OCI-M1 (cell line): ENCODE data around the gene HKDC1.
"Not testable (repeated sequence)": the region's sequence is repeated elsewhere in the genome, so short reads cannot be mapped to it uniquely, and the experiment has no call there.

Source experiments
- DNase-seq: peaks from one replicate; lab custom pipeline; 2025; lab: John Stamatoyannopoulos, UW

HKDC1 gene, protein sequence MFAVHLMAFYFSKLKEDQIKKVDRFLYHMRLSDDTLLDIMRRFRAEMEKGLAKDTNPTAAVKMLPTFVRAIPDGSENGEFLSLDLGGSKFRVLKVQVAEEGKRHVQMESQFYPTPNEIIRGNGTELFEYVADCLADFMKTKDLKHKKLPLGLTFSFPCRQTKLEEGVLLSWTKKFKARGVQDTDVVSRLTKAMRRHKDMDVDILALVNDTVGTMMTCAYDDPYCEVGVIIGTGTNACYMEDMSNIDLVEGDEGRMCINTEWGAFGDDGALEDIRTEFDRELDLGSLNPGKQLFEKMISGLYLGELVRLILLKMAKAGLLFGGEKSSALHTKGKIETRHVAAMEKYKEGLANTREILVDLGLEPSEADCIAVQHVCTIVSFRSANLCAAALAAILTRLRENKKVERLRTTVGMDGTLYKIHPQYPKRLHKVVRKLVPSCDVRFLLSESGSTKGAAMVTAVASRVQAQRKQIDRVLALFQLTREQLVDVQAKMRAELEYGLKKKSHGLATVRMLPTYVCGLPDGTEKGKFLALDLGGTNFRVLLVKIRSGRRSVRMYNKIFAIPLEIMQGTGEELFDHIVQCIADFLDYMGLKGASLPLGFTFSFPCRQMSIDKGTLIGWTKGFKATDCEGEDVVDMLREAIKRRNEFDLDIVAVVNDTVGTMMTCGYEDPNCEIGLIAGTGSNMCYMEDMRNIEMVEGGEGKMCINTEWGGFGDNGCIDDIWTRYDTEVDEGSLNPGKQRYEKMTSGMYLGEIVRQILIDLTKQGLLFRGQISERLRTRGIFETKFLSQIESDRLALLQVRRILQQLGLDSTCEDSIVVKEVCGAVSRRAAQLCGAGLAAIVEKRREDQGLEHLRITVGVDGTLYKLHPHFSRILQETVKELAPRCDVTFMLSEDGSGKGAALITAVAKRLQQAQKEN

DNA sequence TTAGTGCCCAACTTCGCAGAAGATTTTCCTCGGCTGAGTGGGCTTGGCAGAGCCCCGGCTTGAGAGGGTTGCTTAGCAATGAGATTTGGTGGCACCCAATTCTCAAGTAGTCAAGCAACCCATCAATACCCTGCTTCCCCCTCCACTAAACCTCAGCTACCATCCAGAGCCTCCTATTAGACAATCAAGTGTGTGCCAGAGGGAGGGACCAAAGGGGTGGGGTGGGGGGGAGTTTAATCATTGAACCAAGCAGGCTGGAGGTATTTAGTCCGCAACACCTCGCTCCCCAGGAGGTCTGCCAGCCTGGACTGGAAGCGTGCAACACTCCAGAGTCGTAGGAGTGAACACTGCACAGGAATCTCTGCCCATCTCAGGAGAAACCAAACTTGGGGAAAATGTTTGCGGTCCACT is at the start of gene HKDC1:
HKDC1 (plus strand) TSS at position 292 of the 411 bp plus-strand sequence; CDS start at position 396, 104 bp downstream.
- no peak for DNase-seq

DNA sequence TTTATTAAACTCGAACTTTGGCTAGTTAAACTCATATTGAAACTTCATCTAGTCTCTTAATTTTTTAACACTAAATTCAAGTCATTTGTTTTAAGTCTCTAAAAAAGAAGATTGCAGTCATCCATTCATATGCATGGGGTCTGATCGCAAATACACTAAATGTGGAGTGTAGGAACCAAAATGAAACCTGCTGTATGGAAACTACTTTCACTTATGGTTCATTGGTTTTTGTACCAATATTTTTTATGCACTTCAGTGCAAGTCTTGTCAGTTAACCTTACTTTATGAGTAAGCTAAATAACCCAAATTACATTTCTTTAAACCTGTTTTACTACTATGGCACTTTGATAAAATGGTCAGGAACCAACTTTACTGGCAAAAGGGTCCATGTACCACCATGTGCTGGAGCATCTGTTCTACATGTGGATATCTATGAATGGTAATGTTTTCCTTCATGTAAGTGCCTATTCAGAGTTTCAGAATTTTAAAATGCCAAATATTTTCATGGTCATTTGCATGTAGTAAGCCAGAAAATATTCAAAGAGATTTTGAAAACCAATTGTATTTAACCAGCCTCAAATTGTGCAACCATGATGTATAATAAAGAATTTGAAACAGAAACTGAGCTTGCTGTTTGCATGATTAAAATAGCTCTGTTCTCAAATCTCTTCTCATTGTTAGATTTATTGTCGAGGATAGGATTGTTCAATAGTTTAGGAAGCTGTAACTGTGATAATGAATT is 47.7 kb upstream of the HKDC1 start:
- DNase-seq: no peak

DNA sequence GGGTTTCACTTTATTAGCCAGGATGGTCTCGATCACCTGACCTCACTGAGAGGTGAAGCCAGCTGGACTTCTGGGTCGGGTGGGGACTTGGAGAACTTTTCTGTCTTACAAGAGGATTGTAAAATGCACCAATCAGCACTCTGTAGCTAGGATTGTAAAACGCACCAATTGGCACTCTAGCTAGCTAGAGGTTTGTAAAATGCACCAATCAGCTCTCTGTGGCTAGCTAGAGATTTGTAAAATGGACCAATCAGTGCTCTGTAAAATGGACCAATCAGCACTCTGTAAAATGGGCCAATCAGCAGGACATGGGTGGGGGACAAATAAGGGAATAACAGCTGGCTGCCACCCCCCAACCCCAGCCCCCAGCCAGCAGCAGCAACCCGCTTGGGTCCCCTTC is 44.8 kb upstream of the HKDC1 start:
- DNase-seq: not testable (repeated sequence)

DNA sequence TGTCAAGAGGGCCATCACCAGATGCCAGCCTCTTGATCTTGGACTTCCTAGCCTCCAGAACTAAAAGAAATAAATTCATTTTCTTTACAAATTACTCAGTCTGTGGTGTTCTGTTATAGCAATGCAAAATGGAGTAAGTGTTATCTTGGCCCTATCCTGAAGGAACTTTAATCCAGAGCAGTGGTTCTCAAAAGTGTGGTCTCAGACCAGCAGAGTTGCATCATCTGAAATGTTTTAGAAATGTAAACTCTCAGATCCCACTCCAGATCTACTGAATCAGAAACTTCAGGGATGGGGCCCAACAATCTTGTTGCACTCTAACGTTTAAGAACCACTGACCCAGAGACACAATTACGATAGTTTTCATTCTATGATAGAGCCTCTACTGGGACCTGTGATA is 43.3 kb upstream of the HKDC1 start:
- peak; percentile 30 for DNase-seq

DNA sequence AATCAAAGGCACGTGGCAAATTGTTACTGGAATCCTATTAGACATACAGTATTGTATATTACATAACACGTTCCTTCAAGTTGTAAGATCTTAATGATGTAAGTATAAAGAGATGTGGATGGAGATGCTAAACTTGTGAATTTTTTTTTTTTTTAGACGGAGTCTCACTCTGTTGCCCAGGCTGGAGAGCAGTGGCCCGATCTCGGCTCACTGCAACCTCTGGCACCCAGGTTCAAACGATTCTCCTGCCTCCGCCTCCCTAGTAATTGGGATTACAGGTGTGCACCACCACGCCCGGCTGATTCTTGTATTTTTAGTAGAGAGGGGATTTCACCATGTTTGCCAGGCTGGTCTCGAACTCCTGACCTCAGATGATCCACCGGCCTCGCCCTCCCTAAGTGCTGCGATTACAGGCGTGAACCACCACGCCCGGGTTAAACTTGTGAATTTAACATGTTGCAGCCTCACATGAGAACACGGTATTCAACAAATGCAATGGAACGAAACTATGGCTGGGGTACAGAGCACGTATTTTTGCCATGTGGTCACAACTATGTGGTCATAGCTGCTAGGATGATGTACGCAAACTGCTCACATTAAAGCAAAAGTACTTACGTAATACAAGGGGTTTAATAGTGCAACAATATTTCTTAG is 40.9 kb upstream of the HKDC1 start:
- no peak for DNase-seq

DNA sequence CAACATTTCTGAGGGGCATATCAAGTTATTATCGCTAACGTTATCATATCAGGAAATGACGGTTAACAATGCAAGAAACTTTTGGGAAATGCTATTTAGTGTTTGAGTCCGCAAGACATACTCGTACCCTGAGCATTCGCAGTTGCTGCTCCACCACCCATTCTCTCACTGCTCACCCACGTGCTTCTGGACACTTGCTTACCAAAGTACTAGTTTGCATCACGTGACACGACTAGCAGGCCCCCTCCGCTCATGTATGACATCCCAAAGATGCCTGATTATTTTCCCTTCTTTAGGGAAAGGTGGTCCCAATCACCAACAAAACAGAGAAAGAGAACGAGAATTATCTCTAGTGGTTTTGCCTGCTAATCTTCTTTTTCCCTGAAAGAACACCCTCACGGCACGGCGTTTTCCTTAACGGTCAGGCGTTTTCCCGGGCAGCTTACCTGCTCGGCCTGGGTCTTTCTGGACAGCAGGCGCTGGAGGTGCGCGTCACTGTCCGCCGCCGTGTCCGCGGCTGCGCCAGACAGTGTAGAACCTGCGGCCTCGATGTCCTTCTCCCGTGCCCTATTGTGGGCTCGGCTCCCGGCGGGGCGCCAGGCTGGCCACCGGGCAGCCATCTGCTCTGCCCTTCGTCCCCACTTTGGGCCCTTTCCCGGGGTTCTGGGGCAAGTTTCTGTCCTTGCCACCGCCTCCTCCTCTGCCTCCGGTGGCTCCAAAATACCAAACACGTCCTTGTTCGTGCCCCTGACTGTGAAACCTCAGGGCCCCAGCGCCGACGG is 40.2 kb upstream of the HKDC1 start, which contains the start of gene SUPV3L1:
SUPV3L1 (plus strand) TSS at position 492 of the 782 bp plus-strand sequence; CDS start at position 550, 58 bp downstream.
- DNase-seq: peak; percentile 98

DNA sequence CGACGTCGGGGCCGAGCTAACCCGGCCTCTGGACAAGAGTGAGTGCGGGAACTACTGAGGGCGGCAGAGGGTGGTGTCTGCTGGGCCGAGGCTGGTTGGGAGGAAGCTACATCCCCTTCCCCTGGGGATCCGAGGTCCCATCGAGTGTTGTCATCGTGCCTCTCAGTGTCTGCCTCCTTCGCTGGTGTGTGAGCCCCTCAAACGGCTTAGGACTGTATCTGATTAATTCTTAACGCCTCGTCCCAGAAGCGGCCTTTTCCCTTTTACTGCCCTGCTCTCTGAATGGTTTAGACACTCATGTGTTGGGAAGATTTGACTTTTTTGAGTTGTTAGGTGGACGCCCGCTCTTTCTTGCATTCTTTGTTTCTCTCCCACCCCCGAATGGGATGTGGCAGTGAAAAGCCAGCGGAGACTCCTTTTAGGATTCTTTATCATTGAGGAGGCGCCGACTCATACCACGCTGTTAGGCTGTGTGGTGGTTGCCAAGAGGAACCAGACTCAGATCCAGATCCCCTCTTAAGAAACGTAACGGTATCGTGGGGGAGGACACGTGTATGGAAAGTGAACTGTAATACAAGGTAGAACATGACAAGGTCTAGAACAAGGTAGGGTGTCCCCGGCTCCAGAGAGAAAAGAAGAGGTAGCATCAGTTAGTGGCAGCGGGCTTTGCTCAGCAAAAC is 39.5 kb upstream of the HKDC1 start:
- peak; percentile 63 for DNase-seq

DNA sequence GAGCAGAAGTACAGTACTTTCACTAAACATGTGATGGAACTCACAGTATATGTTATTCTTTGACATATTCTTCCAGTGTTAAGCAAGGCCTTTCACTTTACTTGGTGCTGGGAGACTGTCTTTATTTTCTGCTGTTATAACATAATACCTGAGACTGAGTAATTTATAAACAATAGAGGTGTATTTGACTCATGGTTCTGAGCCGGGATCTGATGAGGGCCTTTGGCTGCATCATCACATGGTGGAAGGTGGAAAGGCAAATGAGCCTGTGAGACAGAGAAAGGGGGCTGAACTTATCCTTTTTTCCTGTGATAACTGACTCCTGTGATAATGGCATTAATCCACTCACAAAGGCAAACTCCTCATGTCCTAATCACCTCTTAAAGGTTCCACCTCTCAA is 38.7 kb upstream of the HKDC1 start:
- no peak for DNase-seq

DNA sequence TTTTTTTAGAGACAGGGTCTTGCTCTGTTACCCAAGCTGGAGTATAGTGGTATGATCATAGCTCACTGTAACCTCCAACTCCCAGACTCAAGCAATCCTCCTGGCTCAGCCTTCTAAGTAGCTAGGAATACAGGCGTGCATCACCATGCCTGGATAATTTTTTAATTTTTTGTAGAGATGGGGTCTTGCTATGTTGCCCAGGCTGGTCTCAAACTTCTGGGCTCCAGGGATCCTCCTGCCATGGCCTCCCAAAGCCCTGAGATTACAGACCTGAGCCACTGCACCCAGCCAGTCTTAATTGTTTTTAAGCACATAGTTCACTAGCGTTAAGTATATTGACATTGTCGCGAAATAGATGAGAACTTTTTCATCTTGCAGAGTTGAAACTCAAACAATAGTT is 38.1 kb upstream of the HKDC1 start:
- DNase-seq: no peak

DNA sequence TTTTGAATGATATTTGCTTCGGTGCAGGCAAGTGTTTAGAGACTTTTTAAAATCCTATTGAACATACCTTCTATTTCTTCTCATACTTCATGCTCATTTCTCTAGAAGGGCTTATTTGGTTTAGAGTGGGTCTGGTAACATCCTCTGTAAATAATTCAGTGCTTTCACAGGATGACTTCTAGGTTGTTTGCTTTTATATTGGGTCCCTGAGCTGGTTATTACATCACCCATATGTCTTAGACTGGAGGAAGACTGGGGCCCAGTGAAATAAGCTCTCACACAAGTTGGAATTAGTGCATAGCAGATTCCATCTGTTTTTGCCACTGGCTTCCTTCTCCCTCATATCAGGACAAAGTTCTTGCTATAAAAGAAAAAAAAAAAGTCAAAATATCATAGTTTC is 33.6 kb upstream of the HKDC1 start:
- no peak for DNase-seq

DNA sequence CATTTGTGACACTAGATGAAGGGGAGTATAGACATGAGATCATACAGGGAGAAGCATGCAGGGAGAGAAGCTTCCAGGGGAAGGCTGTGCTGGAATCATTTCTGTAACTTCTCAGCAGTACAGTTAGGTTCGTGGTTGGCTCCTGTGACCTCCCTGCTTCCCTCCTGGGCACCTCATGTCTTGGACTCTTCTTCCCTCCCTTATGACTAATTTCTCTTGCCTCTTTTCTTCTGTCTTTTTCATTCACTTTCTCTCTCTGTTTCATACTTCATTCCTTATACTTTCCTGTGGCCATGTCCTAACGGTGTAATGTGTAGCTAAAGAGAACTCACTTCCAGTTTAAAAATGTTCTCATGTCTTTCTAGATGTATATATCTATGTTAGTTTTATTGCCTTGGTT is 19.1 kb upstream of the HKDC1 start:
- no peak for DNase-seq

DNA sequence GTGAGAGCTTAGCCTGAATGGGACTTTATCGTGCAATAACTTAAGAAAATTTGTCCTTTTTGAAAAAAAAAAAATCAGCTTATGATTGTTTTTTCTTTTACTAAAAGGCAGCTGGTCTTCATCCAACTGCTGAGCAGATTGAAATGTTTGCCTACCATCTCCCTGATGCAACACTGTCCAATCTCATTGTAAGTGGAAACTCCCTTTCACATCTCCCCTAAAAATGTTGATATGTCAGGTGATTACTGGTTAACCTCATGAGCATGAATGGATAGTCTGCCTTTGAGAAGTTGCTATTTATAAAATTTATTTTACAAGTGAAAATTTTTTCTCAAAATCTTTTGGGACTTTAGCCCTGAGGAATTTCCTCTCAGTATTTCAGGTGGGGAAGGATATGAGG is 17.8 kb upstream of the HKDC1 start:
- DNase-seq: peak; percentile 49

DNA sequence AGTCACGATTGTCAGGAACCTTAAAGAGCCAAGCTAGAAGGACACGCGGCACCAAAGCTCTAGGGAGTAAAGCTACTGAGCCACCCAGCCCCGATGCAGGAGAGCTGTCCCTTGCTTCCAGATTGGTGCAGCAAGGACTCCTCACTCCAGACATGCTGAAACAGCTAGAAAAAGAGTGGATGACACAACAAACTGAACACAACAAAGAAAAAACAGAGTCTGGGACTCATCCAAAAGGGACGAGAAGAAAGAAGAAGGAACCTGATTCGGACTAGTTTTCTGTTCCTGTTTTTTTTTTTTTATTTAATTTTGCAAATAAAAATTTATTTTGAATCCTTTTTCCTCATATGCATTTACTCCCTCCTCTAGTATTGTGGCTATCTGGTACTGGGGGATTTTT is 11.4 kb upstream of the HKDC1 start:
- DNase-seq: no peak

DNA sequence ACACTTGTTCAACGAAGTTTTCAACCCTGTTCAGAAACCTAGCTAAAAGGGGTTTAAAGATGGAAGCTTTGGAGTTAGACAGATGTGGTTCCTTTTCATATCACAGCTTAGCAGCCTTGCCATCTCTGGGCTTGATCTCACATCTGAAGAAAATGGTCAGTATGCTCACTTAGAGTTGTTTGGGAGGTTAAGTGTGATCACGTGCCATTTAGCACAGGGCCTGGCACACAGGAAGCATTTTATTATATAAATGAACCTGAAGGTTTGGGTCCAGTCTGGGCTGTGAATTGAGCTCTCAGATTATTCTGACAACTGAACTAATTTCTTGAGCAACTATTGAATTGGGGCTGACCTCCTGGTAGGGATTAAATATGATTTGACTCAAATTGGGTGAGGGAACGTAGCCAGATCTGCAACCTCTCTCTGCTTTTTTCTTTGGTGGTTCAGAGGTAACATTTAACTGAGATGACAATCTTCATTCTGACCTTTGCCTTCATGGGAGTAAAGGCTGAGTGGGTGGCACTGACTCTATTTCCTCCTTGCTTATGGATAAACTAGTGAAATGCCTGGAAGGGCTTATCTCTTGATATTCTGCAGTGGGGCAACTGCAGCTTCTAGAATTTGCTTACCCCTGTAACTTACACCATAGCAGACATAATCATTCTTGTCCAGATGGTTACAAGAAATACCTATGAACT is 10.2 kb upstream of the HKDC1 start:
- peak; percentile 35 for DNase-seq

DNA sequence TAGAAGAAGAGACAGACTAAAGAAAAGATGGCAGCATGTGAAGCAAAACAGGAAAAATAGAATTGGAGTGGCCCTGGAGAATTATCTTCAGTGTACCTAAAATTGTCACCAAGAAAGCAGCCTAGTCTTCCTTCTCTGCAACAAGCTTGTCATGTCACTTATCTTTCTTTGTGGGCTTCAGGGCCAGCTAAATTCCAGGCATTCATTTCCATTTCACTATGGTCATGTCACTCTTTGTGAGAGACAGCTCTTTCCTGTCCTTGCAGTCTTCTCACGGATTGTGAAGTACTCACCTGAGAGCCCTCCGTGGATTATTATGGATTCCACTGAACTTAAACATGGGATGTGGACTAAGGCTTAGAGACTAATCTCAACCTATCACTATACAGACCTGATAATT is 9.0 kb upstream of the HKDC1 start:
- DNase-seq: peak; percentile 51

DNA sequence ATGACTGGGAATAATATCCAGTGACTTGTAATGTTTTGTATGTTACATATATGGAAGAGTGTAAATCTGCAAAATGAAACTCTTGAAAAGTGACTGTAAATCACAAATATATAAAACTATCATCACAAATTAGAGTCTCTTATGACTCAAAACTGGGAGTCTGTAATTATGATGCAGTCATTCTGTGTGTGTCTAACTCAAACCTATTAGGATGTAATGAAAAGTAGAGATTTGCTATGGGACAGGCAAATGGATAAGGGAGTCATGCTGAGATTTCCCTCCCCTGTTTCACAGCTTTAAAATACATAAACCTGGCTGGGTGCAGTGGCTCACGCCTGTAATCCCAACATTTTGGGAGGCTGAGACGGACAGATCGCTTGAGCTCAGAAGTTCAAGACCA is 8.6 kb upstream of the HKDC1 start:
- no peak for DNase-seq

DNA sequence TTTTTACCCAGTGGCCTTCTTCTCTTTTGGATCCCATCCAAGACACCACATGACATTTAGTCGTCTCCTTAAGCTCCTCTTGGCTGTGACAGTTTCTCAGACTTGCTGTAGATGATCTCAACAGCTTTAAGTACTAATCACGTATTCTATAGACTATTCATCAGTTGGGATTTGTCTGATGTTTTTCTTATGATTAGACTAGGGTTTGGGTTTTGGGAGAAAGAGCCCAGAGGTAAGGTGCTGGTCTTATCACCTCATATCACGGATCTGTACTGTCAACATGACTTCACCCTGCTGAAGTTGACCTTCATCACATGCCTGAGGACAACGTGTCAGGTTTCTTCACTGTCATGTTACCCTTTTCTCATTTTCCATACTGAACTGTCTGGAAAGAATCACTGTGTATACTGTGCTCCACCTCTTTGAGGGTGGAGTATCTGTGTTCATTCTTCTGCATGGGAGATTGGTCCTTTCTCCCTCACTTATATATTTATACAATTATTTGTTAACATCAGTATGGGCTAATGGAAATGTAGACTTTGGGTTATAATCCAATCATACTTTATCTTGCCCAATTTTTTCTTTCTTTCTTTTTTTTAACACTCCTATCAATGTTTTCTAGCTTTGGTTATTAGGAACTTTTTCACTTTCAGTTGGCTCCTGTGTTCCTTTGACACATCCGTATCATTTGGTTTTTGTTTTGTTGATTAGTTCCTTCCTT is 6.4 kb upstream of the HKDC1 start:
- peak; percentile 83 for DNase-seq

DNA sequence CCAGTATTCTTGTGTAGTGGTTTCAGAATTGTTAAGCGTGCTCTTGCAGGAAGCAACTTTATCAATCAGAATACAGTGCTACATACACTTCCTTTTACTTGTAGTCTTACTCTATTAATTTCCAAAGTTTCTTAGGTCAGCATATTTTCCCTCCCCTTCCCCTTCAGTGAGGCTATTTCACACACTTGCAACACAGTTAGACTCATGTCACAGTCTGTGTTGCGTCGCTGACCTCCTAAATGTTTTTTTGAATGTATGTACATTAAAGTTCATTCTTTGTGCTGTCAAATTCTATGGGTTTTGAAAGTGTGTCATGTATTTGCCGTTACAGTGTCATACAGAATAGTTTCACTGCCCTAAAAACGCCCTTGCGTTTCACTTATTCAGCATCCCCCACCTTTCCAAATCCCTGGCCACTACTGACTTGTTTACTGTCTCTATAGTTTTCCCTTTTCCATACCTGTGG is 5.4 kb upstream of the HKDC1 start:
- peak; percentile 39 for DNase-seq
